IMR-90 (cell line): ENCODE measurements around the gene H6PD. TPM values are rescaled to one million over a fixed set of nuclear protein-coding genes. Genes with fewer than 3 reads are reported as not detected.

Experiments
- ATAC-seq: fragments of 200-7000 bp; cut with Tn5 transposase; 2 replicates; pipeline ENCODE4 v1.9.1; 2020; ENCODE audit warnings: low read depth, mild to moderate bottlenecking, moderate library complexity
- BruUV-seq: library from RNA; stranded (reverse); fragments of 400-500 nt; replicated peaks from 2 replicates; lab custom pipeline; 2021; lab: Mats Ljungman, UMichigan
- CTCF ChIA-PET: fragments of 300-600 bp; formaldehyde crosslinking; extraction: SDS; loops from one replicate; lab custom pipeline; 2021; ENCODE audit warnings: antibody characterized with exemption; lab: Yijun Ruan, JAX
- POLR2A ChIA-PET: fragments of 300-600 bp; sonication (Branson Sonifier 250); formaldehyde crosslinking; loops from one replicate; lab custom pipeline; 2022; ENCODE audit warnings: antibody characterized with exemption; ENCODE audit not compliant: unreplicated experiment; lab: Charles Lee
- DNase-seq: peaks from one replicate; pipeline ENCODE4 v3.0.0; 2013
- H2AFZ ChIP-seq: replicated peaks from 2 replicates; pipeline ENCODE3; 2013; ENCODE audit warnings: low read length, mild to moderate bottlenecking; ENCODE audit not compliant: poor library complexity
- H2AK5ac ChIP-seq: 2 replicates; pipeline ENCODE4 v1.6.1; 2013; ENCODE audit warnings: low read depth, low read length, inconsistent platforms
- H2AK9ac ChIP-seq: replicated peaks from 2 replicates; pipeline ENCODE3; 2013; ENCODE audit warnings: mild to moderate bottlenecking, low read depth, low read length, moderate library complexity; ENCODE audit not compliant: poor library complexity
- H2BK120ac ChIP-seq: 2 replicates; pipeline ENCODE4 v1.6.1; 2013; ENCODE audit warnings: low read depth, low read length, inconsistent platforms
- H2BK15ac ChIP-seq: 3 replicates; pipeline ENCODE4 v1.6.1; 2013; ENCODE audit warnings: low read depth, low read length, inconsistent platforms
- H2BK20ac ChIP-seq: 2 replicates; pipeline ENCODE4 v1.6.1; 2013; ENCODE audit warnings: low read depth, mild to moderate bottlenecking, inconsistent platforms, low read length, moderate library complexity
- H2BK5ac ChIP-seq: 2 replicates; pipeline ENCODE4 v1.6.1; 2013; ENCODE audit warnings: mild to moderate bottlenecking, low read depth, low read length, inconsistent platforms; ENCODE audit not compliant: poor library complexity, severe bottlenecking
- H3K14ac ChIP-seq: replicated peaks from 2 replicates; pipeline ENCODE4 v1.6.1; 2013; ENCODE audit warnings: low read depth, low read length, inconsistent platforms
- H3K18ac ChIP-seq: 2 replicates; pipeline ENCODE4 v1.6.1; 2013; ENCODE audit warnings: low read depth, low read length, control low read depth
- H3K23ac ChIP-seq: 2 replicates; pipeline ENCODE4 v1.6.1; 2013; ENCODE audit warnings: low read depth, low read length, inconsistent platforms
- H3K27ac ChIP-seq: 2 replicates; pipeline ENCODE4 v1.5.1; 2013; ENCODE audit warnings: mild to moderate bottlenecking, control low read depth, low read length; ENCODE audit not compliant: insufficient read depth
- H3K27me3 ChIP-seq: 2 replicates; pipeline ENCODE4 v1.6.1; 2013; ENCODE audit warnings: low read length; ENCODE audit not compliant: control insufficient read depth, insufficient read depth
- H3K36me3 ChIP-seq: 2 replicates; pipeline ENCODE4 v1.6.1; 2013; ENCODE audit warnings: low read length, mixed read lengths; ENCODE audit not compliant: control insufficient read depth, insufficient read depth
- H3K4ac ChIP-seq: 2 replicates; pipeline ENCODE4 v1.6.1; 2013; ENCODE audit warnings: low read depth, low read length, inconsistent platforms
- H3K4me1 ChIP-seq: 2 replicates; pipeline ENCODE4 v1.6.1; 2013; ENCODE audit warnings: low read length, mixed read lengths; ENCODE audit not compliant: control insufficient read depth, insufficient read depth
- H3K4me2 ChIP-seq: 2 replicates; pipeline ENCODE4 v1.6.1; 2013; ENCODE audit warnings: low read depth, mild to moderate bottlenecking, control low read depth, low read length, moderate library complexity
- H3K4me3 ChIP-seq: 2 replicates; pipeline ENCODE4 v1.5.1; 2013; ENCODE audit warnings: low read depth, mild to moderate bottlenecking, control low read depth, low read length, moderate library complexity; ENCODE audit not compliant: insufficient read depth
- H3K56ac ChIP-seq: 2 replicates; pipeline ENCODE4 v1.6.1; 2013; ENCODE audit warnings: low read length, inconsistent platforms; ENCODE audit not compliant: insufficient read depth; ENCODE audit errors: extremely low read depth
- H3K79me1 ChIP-seq, 2 experiments: 2 replicates each; pipeline ENCODE4 v1.6.1; 2013; ENCODE audit warnings: low read length in 2 of 2, inconsistent platforms in 1 of 2, low read depth in 1 of 2
- H3K9ac ChIP-seq: 2 replicates; pipeline ENCODE4 v1.6.1; 2013; ENCODE audit warnings: low read depth, low read length, control low read depth
- H3K9me1 ChIP-seq: 2 replicates; pipeline ENCODE4 v1.6.1; 2013; ENCODE audit warnings: low read length, inconsistent platforms; ENCODE audit not compliant: insufficient read depth
- H3K9me3 ChIP-seq: 2 replicates; pipeline ENCODE4 v1.6.1; 2013; ENCODE audit warnings: low read length; ENCODE audit not compliant: control insufficient read depth, insufficient read depth
- H4K20me1 ChIP-seq: 2 replicates; pipeline ENCODE4 v1.6.1; 2013; ENCODE audit warnings: low read length, inconsistent platforms; ENCODE audit not compliant: insufficient read depth
- H4K5ac ChIP-seq: 2 replicates; pipeline ENCODE4 v1.6.1; 2013; ENCODE audit warnings: mild to moderate bottlenecking, low read depth, low read length, control low read depth
- H4K8ac ChIP-seq, 2 experiments: 2 replicates each; pipeline ENCODE4 v1.6.1; 2013; ENCODE audit warnings: low read depth in 2 of 2, low read length in 2 of 2, control low read depth in 1 of 2, inconsistent platforms in 1 of 2
- H4K91ac ChIP-seq: 2 replicates; pipeline ENCODE4 v1.6.1; 2013; ENCODE audit warnings: low read depth, low read length, inconsistent platforms; ENCODE audit not compliant: insufficient read depth
- BHLHE40 ChIP-seq: fragments of 150-350 bp; IDR thresholded peaks from 2 replicates; pipeline ENCODE4 v1.6.1; 2016; ENCODE audit warnings: mild to moderate bottlenecking, low read depth, low read length
- CHD1 ChIP-seq: IDR thresholded peaks from 2 replicates; pipeline ENCODE4 v1.6.1; 2012; ENCODE audit warnings: low read depth, low read length, improper control_type of control experiment
- CTCF ChIP-seq: conservative IDR thresholded peaks from 2 replicates; pipeline ENCODE4 v1.5.1; 2012; ENCODE audit warnings: mild to moderate bottlenecking, low read depth, low read length, improper control_type of control experiment
- ELK1 ChIP-seq: fragments of 150-350 bp; IDR thresholded peaks from 2 replicates; pipeline ENCODE4 v1.6.1; 2016; ENCODE audit warnings: low read depth, mild to moderate bottlenecking, low read length, moderate library complexity, borderline replicate concordance
- FOS ChIP-seq: fragments of 150-350 bp; IDR thresholded peaks from 2 replicates; pipeline ENCODE4 v1.6.1; 2016; ENCODE audit warnings: low read depth, low read length
- MAFK ChIP-seq: IDR thresholded peaks from 2 replicates; pipeline ENCODE4 v1.6.1; 2012; ENCODE audit warnings: low read depth, low read length, improper control_type of control experiment
- MAZ ChIP-seq: IDR thresholded peaks from 2 replicates; pipeline ENCODE4 v1.6.1; 2012; ENCODE audit warnings: low read depth, mild to moderate bottlenecking, low read length, improper control_type of control experiment, moderate library complexity, borderline replicate concordance
- MXI1 ChIP-seq: IDR thresholded peaks from 2 replicates; pipeline ENCODE4 v1.6.1; 2012; ENCODE audit warnings: low read depth, mild to moderate bottlenecking, low read length, moderate library complexity, borderline replicate concordance
- NFE2L2 ChIP-seq: fragments of 150-350 bp; IDR thresholded peaks from 2 replicates; pipeline ENCODE4 v1.6.1; 2016; ENCODE audit warnings: low read depth, mild to moderate bottlenecking, low read length
- RFX5 ChIP-seq: IDR thresholded peaks from 2 replicates; pipeline ENCODE4 v1.8.0; 2012; ENCODE audit warnings: low read depth, mild to moderate bottlenecking, low read length, moderate library complexity
- SMC3 ChIP-seq: fragments of 150-350 bp; IDR thresholded peaks from 2 replicates; pipeline ENCODE4 v1.6.1; 2016; ENCODE audit warnings: low read depth, mild to moderate bottlenecking, antibody characterized with exemption, low read length, moderate library complexity
- USF2 ChIP-seq: fragments of 150-350 bp; IDR thresholded peaks from 2 replicates; pipeline ENCODE4 v1.6.1; 2017; ENCODE audit warnings: mild to moderate bottlenecking, antibody characterized with exemption, low read length, low read depth
- WGBS, 2 experiments: methylation state at CpG; one replicate each; pipeline versions ENCODE4 v1.1.5 to v1.1.7; 2013; ENCODE audit warnings: missing lambda C conversion rate in 2 of 2; ENCODE audit not compliant: insufficient read length in 1 of 2; ENCODE audit errors: extremely low coverage in 2 of 2; 5-methylcytosine and 5-hydroxymethylcytosine counted together
- dilution Hi-C: fragments of 300-500 bp; cut with HindIII; formaldehyde crosslinking; loops from one replicate; pipeline ENCODE4 v1.14.3; 2018; ENCODE audit warnings: low sequenced_read_pairs; ENCODE audit not compliant: unreplicated experiment
- in situ Hi-C: fragments of 300-500 bp; cut with MboI; formaldehyde crosslinking; loops from 3 replicates; pipeline ENCODE4 v1.14.3; 2019; ENCODE audit warnings: low sequenced_read_pairs, inconsistent platforms, mixed read lengths
- intact Hi-C: fragments of 100-400 bp; cut with micrococcal nuclease; formaldehyde crosslinking; loops from 2 replicates; pipeline ENCODE4 v1.10.0; 2022
- polyA plus RNA-seq, 3 experiments: library from polyadenylated mRNA; depleted of rRNA; stranded (reverse); fragments of >200 nt; gene quantifications; 2 replicates each; pipeline ENCODE4 v1.2.3, GENCODE V29; 2012; ENCODE audit warnings: low replicate concordance in 1 of 3
- total RNA-seq: library from RNA; depleted of rRNA; stranded (reverse); fragments of >200 nt; gene quantifications from 2 replicates; pipeline ENCODE4 v1.2.3, GENCODE V29; 2012

H6PD gene
- total and polyA plus RNA-seq, 2 of the 4 experiments (the other 2 are of a cell fraction), result 9.3 to 22.1 TPM

- no peak for TF ChIP-seq ELK1
- no peak for TF ChIP-seq MAZ
Measured at GRCh38 chr1:9278116-9278515, 43.5 kb downstream of the H6PD start (continued).

GRCh38 chr1:9278585-9279153, 44.1 kb downstream of the H6PD start:
- no peaks in the 10 kb centered on the region for H3K9me3 ChIP-seq
- H2BK15ac ChIP-seq, result peak overlapping the region; percentile 70; the same call in 2 of the 3 replicates
- ATAC-seq, result no peak
- no TSS peak for BruUV-seq
- H4K8ac ChIP-seq, result no peak overlapping the region; a peak in 1 of 4 replicates
- H2AK5ac ChIP-seq, result no peak overlapping the region; the same call in 1 of the 2 replicates
- peak overlapping the region; percentile 0 for H2AK9ac ChIP-seq
- ChIA-PET CTCF (interaction anchor here (0.8 to 1.0 kb wide), 2 partner anchors 12 to 212 kb away, joined by 3 to 5 read pairs; no protein-coding TSS in a partner anchor), POLR2A (no interaction called here)
- H3K36me3 ChIP-seq, result no peaks in the 10 kb centered on the region
- H2BK5ac ChIP-seq, result peak overlapping the region; percentile 18
- H3K9me1 ChIP-seq, result peaks cover 31% of the 10 kb centered on the region
- no peak overlapping the region for H3K14ac ChIP-seq
- H3K27ac ChIP-seq, result no peak overlapping the region
- 76% methylated on average over 3 of the region's 10 CpGs; no CpG with 5 or more reads in 1 of the 2 experiments for WGBS, 2 experiments
- H3K4me2 ChIP-seq, result no peak overlapping the region
- no peak overlapping the region for H3K9ac ChIP-seq
- H3K56ac ChIP-seq, result no peak overlapping the region
- H3K4ac ChIP-seq, result no peak overlapping the region
- no peaks in the 10 kb centered on the region; the same call in 1 of the 2 replicates for H4K20me1 ChIP-seq
- dilution Hi-C loops, result no loop called here
- DNase-seq, result no peak
- H3K4me1 ChIP-seq, result peaks cover 46% of the 10 kb centered on the region
- no peak overlapping the region for H3K23ac ChIP-seq
- peaks cover 0 to 10% of the 10 kb centered on the region in 2 experiments; a peak in 2 of 4 replicates for H3K79me1 ChIP-seq
- H3K4me3 ChIP-seq, result no peak overlapping the region
- no peak overlapping the region for H2BK20ac ChIP-seq
- H2AFZ ChIP-seq, result peak overlapping the region; percentile 13
- no peaks in the 10 kb centered on the region for H3K27me3 ChIP-seq
- in situ Hi-C loops, result loop anchor here (10.0 kb wide), 1 partner anchor 296 kb away; no protein-coding TSS in a partner anchor
- H2BK120ac ChIP-seq, result peak overlapping the region; percentile 28
- H3K18ac ChIP-seq, result 0 out of 2 replicates have a peak overlapping the region, but pooled peaks have one; percentile 3
- peak overlapping the region; percentile 29; the same call in 1 of the 2 replicates for H4K91ac ChIP-seq
- H4K5ac ChIP-seq, result no peak overlapping the region
- intact Hi-C loops, result no loop called here
- TF ChIP-seq CTCF, result no peak
- no peak for TF ChIP-seq MAFK
- no peak for TF ChIP-seq NFE2L2
- TF ChIP-seq MXI1, result no peak
- no peak for TF ChIP-seq RFX5
- no peak for TF ChIP-seq USF2
- no peak for TF ChIP-seq FOS
- TF ChIP-seq BHLHE40, result no peak
- no peak for TF ChIP-seq SMC3
- no peak for TF ChIP-seq CHD1
